Measurements from ENCODE around the gene APLP2. TPM values are rescaled to one million over a fixed set of nuclear protein-coding genes. Genes with fewer than 3 reads are reported as not detected.
"Not testable (repeated sequence)": the region's sequence is repeated elsewhere in the genome, so short reads cannot be mapped to it uniquely, and the experiment has no call there.

Gene APLP2
- total RNA-seq, 1 donor from 2014 or later = 106 TPM

DNA sequence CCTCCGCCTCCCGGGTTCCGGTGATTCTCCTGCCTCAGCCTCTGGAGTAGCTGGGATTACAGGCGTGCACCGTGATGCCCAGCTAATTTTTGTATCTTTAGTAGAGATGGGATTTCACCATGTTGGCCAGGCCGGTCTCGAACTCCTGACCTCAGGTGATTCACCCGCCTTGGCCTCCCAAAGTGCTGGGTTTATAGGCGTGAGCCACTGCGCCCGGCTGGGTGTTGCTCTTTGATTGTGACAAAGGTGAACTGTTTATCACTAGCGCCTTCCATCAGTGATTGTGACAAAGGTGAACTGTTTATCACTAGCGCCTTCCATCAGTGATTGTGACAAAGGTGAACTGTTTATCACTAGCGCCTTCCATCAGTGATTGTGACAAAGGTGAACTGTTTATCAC lies 123.9 kb downstream of the APLP2 start:
- H3K27me3 ChIP-seq (ENCODE audit: control insufficient read depth in 3 of 3, insufficient read depth in 3 of 3, low read length in 3 of 3); H3K9me3 ChIP-seq (ENCODE audit: control insufficient read depth in 3 of 3, low read length in 3 of 3); H3K4me1 ChIP-seq (ENCODE audit: control insufficient read depth in 3 of 3, insufficient read depth in 3 of 3, low read length in 3 of 3); H3K36me3 ChIP-seq (ENCODE audit: control insufficient read depth in 3 of 3, insufficient read depth in 3 of 3, low read length in 3 of 3); H3K4me3 ChIP-seq (ENCODE audit: low read length in 3 of 3); H3K27ac ChIP-seq (ENCODE audit: low read depth, low read length); H3K9ac ChIP-seq (ENCODE audit: low read depth in 1 of 3, low read length in 3 of 3): not testable (repeated sequence)

Small RNA genes lying within 50 kb of the gene (small RNA-seq; reads per million reads assigned to genes)
- gene RF00015 (not detected), gene RPL34P21 (not detected)

Other genes with a start within 250 kb of the APLP2 start
- 14.6 TPM for gene NFRKB, start 174.3 kb upstream of the APLP2 start, total RNA-seq
- gene PRDM10, start 67.1 kb upstream of the APLP2 start, total RNA-seq = 4.2 TPM
- 0.52 TPM for gene ST14, start 89.9 kb downstream of the APLP2 start, total RNA-seq
- 111 TPM for gene ZBTB44, start 245.0 kb downstream of the APLP2 start, total RNA-seq

Data from skeletal muscle tissue (tissue), 5 donors.